Activated CD4-positive, alpha-beta T cell treated with anti-CD3 and anti-CD28 coated beads, Interleukin-2, amount 50 U/mL, for 48 hours (primary cell): ENCODE results near the gene RAMACL.

Source experiments
- DNase-seq, 2 experiments: peaks; one replicate each; pipeline ENCODE4 v3.0.0-alpha.2; 2020

Gene RAMACL

GRCh38 chr6:166617359-166617758, 30.9 kb upstream of the RAMACL start:
- no peak for DNase-seq

- DNase-seq, result no peak
Measured at GRCh38 chr6:166616261-166617238, 30.1 kb upstream of the RAMACL start.

GRCh38 chr6:166615059-166615770, 28.7 kb upstream of the RAMACL start:
- DNase-seq, result no peak

GRCh38 chr6:166614589-166614988, 28.1 kb upstream of the RAMACL start:
- no peak for DNase-seq

- DNase-seq, result no peak
Measured at GRCh38 chr6:166614171-166614583, 27.7 kb upstream of the RAMACL start.

GRCh38 chr6:166613027-166613426, 26.5 kb upstream of the RAMACL start:
- no peak for DNase-seq

- DNase-seq, result no peak
Measured at GRCh38 chr6:166612471-166612881, 26.0 kb upstream of the RAMACL start.

- DNase-seq, result no peak
Measured at GRCh38 chr6:166611631-166612030, 25.2 kb upstream of the RAMACL start.

GRCh38 chr6:166610069-166610468, 23.6 kb upstream of the RAMACL start:
- DNase-seq, result no peak

- no peak for DNase-seq
Measured at GRCh38 chr6:166608774-166609173, 22.3 kb upstream of the RAMACL start.

- no peak for DNase-seq
Measured at GRCh38 chr6:166605752-166606151, 19.3 kb upstream of the RAMACL start.

- DNase-seq, result no peak
Measured at GRCh38 chr6:166604911-166605310, 18.4 kb upstream of the RAMACL start.

GRCh38 chr6:166604328-166604727, 17.9 kb upstream of the RAMACL start:
- DNase-seq, result no peak

- no peak for DNase-seq
Measured at GRCh38 chr6:166603043-166603690, 16.7 kb upstream of the RAMACL start.

GRCh38 chr6:166601956-166602355, 15.5 kb upstream of the RAMACL start:
- no peak for DNase-seq

GRCh38 chr6:166600931-166601330, 14.5 kb upstream of the RAMACL start:
- DNase-seq, result no peak

GRCh38 chr6:166599205-166599604, 12.7 kb upstream of the RAMACL start:
- no peak for DNase-seq

GRCh38 chr6:166598441-166599138, 12.1 kb upstream of the RAMACL start:
- DNase-seq, result no peak

GRCh38 chr6:166597711-166598440, 11.4 kb upstream of the RAMACL start:
- no peak for DNase-seq

GRCh38 chr6:166596776-166597507, 10.5 kb upstream of the RAMACL start:
- DNase-seq, result no peak

GRCh38 chr6:166595949-166596348, 9.5 kb upstream of the RAMACL start:
- no peak for DNase-seq
